ENCODE results near the gene PPY.

The PPY gene

GRCh38 chr17:43932923-43933322 is 9.4 kb downstream of the PPY start:
- H3K36me3 ChIP-seq (ENCODE audit: insufficient read depth, low read length) = no peaks in the 10 kb centered on the region
- no peak overlapping the region for H2AFZ ChIP-seq (ENCODE audit: low read length)
- no peaks in the 10 kb centered on the region for H3F3A ChIP-seq (ENCODE audit: insufficient read depth, low read length)
- H3K27ac ChIP-seq (ENCODE audit: low read depth, low read length, poor library complexity, severe bottlenecking) = no peak overlapping the region
- H3K9me2 ChIP-seq (ENCODE audit: low read depth, low read length) = no peaks in the 10 kb centered on the region
- H4K20me1 ChIP-seq (ENCODE audit: insufficient read depth, low read length) = no peaks in the 10 kb centered on the region
- H3K9me3 ChIP-seq (ENCODE audit: low read length) = no peaks in the 10 kb centered on the region
- no peak overlapping the region for H3K4me2 ChIP-seq (ENCODE audit: low read length)
- H3K9ac ChIP-seq (ENCODE audit: low read length) = no peak overlapping the region
- H3K4me1 ChIP-seq (ENCODE audit: insufficient read depth, low read length, severe bottlenecking) = no peaks in the 10 kb centered on the region
- no peaks in the 10 kb centered on the region for H3K27me3 ChIP-seq (ENCODE audit: insufficient read depth, low read length)
- TF ChIP-seq EZH2 (IDR thresholded peaks at IDR 0.05; ENCODE audit: borderline replicate concordance, low read length) (no peak), CTCF (IDR thresholded peaks at IDR 0.05; ENCODE audit: low read length) (no peak)
- H3K79me2 ChIP-seq (ENCODE audit: insufficient read depth, low read length) = no peaks in the 10 kb centered on the region
- no peak overlapping the region for H3K4me3 ChIP-seq (ENCODE audit: low read depth, low read length, poor library complexity, severe bottlenecking)

- Histone ChIP-seq H3K27me3 (ENCODE audit: insufficient read depth, low read length) (no peaks in the 10 kb centered on the region), H3K27ac (ENCODE audit: low read depth, low read length, poor library complexity, severe bottlenecking) (no peak overlapping the region)
Observed at GRCh38 chr17:43932357-43932756, 9.9 kb downstream of the PPY start.

GRCh38 chr17:43931062-43931571 is 11.2 kb downstream of the PPY start:
- Histone ChIP-seq H3F3A (ENCODE audit: insufficient read depth, low read length) (no peaks in the 10 kb centered on the region), H3K27me3 (ENCODE audit: insufficient read depth, low read length) (0 out of 2 replicates have a peak, but pooled peaks cover 4% of the 10 kb centered on the region), H3K36me3 (ENCODE audit: insufficient read depth, low read length) (no peaks in the 10 kb centered on the region), H4K20me1 (ENCODE audit: insufficient read depth, low read length) (no peaks in the 10 kb centered on the region), H3K9me3 (ENCODE audit: low read length) (no peaks in the 10 kb centered on the region), H3K9ac (ENCODE audit: low read length) (no peak overlapping the region), H3K27ac (ENCODE audit: low read depth, low read length, poor library complexity, severe bottlenecking) (no peak overlapping the region), H3K4me2 (ENCODE audit: low read length) (no peak overlapping the region), H3K79me2 (ENCODE audit: insufficient read depth, low read length) (no peaks in the 10 kb centered on the region), H3K9me2 (ENCODE audit: low read depth, low read length) (no peaks in the 10 kb centered on the region), H2AFZ (ENCODE audit: low read length) (no peak overlapping the region), H3K4me1 (ENCODE audit: insufficient read depth, low read length, severe bottlenecking) (no peaks in the 10 kb centered on the region), H3K4me3 (ENCODE audit: low read depth, low read length, poor library complexity, severe bottlenecking) (no peak overlapping the region)
- TF ChIP-seq CTCF (IDR thresholded peaks at IDR 0.05; ENCODE audit: low read length) = no peak
- TF ChIP-seq EZH2 (IDR thresholded peaks at IDR 0.05; ENCODE audit: borderline replicate concordance, low read length) = no peak

More at GRCh38 chr17:43932357-43932756, 9.9 kb downstream of the PPY start:
- H3K9ac ChIP-seq (ENCODE audit: low read length) = no peak overlapping the region
- H3K36me3 ChIP-seq (ENCODE audit: insufficient read depth, low read length) = no peaks in the 10 kb centered on the region
- H3K9me2 ChIP-seq (ENCODE audit: low read depth, low read length) = no peaks in the 10 kb centered on the region
- H2AFZ ChIP-seq (ENCODE audit: low read length) = no peak overlapping the region
- H3K79me2 ChIP-seq (ENCODE audit: insufficient read depth, low read length) = no peaks in the 10 kb centered on the region
- TF ChIP-seq EZH2 (IDR thresholded peaks at IDR 0.05; ENCODE audit: borderline replicate concordance, low read length) = no peak
- no peak for TF ChIP-seq CTCF (IDR thresholded peaks at IDR 0.05; ENCODE audit: low read length)
- no peaks in the 10 kb centered on the region for H4K20me1 ChIP-seq (ENCODE audit: insufficient read depth, low read length)
- H3K9me3 ChIP-seq (ENCODE audit: low read length) = no peaks in the 10 kb centered on the region
- no peaks in the 10 kb centered on the region for H3K4me1 ChIP-seq (ENCODE audit: insufficient read depth, low read length, severe bottlenecking)
- no peak overlapping the region for H3K4me2 ChIP-seq (ENCODE audit: low read length)
- H3F3A ChIP-seq (ENCODE audit: insufficient read depth, low read length) = no peaks in the 10 kb centered on the region
- no peak overlapping the region for H3K4me3 ChIP-seq (ENCODE audit: low read depth, low read length, poor library complexity, severe bottlenecking)
